ENCODE results near the gene KRTAP5-8.

GRCh38 chr11:71557257-71557656, 19.4 kb downstream of the KRTAP5-8 start:
- TF ChIP-seq POLR2A (IDR thresholded peaks at IDR 0.05; ENCODE audit: low read depth, low read length) (no peak), POLR2AphosphoS5 (IDR thresholded peaks at IDR 0.05; ENCODE audit: low read depth, low read length) (no peak), TAF1 (IDR thresholded peaks at IDR 0.05; ENCODE audit: borderline replicate concordance, low read depth, low read length) (no peak)
